Liver (tissue), 3 donors: ENCODE results near the gene EP300.

ENCODE experiments used
- ATF3 ChIP-seq: IDR thresholded peaks from 2 replicates; pipeline ENCODE4 v1.6.1; 2016; ENCODE audit warnings: antibody characterized with exemption
- CTCF ChIP-seq: fragments of 150-350 bp; IDR thresholded peaks from 2 replicates; pipeline ENCODE4 v1.5.1; 2017; ENCODE audit warnings: improper control_type of control experiment, low read depth, low read length; ENCODE audit not compliant: missing input control
- EGR1 ChIP-seq, 2 donors: IDR thresholded peaks; 2 replicates each; pipeline ENCODE4 v1.6.1; 2016 to 2018; ENCODE audit warnings: antibody characterized with exemption in 2 of 2, low read depth in 2 of 2
- GABPA ChIP-seq, 2 donors: IDR thresholded peaks in 1 of 2; conservative IDR thresholded peaks in 1 of 2; 2 replicates each; pipeline ENCODE4 v1.6.1; 2016; ENCODE audit warnings: antibody characterized with exemption in 2 of 2, mild to moderate bottlenecking in 1 of 2, moderate library complexity in 1 of 2
- HNF4A ChIP-seq, 2 donors: conservative IDR thresholded peaks; 2 replicates each; pipeline ENCODE4 v1.6.1; 2016; ENCODE audit warnings: antibody characterized with exemption in 2 of 2, mild to moderate bottlenecking in 2 of 2
- JUND ChIP-seq, 2 donors: IDR thresholded peaks; 2 replicates each; pipeline ENCODE4 v1.6.1; 2016; ENCODE audit warnings: antibody characterized with exemption in 2 of 2
- MAX ChIP-seq: IDR thresholded peaks from 2 replicates; pipeline ENCODE4 v1.6.1; 2016; ENCODE audit warnings: antibody characterized with exemption
- RAD21 ChIP-seq, 2 donors: IDR thresholded peaks; 2 replicates each; pipeline ENCODE4 v1.6.1; 2016; ENCODE audit warnings: antibody characterized with exemption in 2 of 2, mild to moderate bottlenecking in 2 of 2
- REST ChIP-seq: IDR thresholded peaks from 2 replicates; pipeline ENCODE4 v1.6.1; 2016; ENCODE audit warnings: antibody characterized with exemption, mild to moderate bottlenecking
- RXRA ChIP-seq, 2 donors: IDR thresholded peaks; 2 replicates each; pipeline ENCODE4 v1.6.1; 2017 to 2018; ENCODE audit warnings: antibody characterized with exemption in 2 of 2, mild to moderate bottlenecking in 1 of 2
- SP1 ChIP-seq: IDR thresholded peaks from 2 replicates; pipeline ENCODE4 v1.6.1; 2018; ENCODE audit warnings: antibody characterized with exemption, mild to moderate bottlenecking
- TAF1 ChIP-seq: conservative IDR thresholded peaks from 2 replicates; pipeline ENCODE4 v1.6.1; 2016; ENCODE audit warnings: antibody characterized with exemption, mild to moderate bottlenecking
- YY1 ChIP-seq: IDR thresholded peaks from 2 replicates; pipeline ENCODE4 v1.6.1; 2016; ENCODE audit warnings: antibody characterized with exemption, mild to moderate bottlenecking
- donor health status: healthy.
- donor health status: healthy.

GRCh38 chr22:41193829-41194228 lies 101.4 kb downstream of the EP300 start:
- no peak for TF ChIP-seq CTCF
- TF ChIP-seq JUND (IDR thresholded peaks at IDR 0.05), result no peak
- TF ChIP-seq GABPA (IDR thresholded peaks at IDR 0.05 in 1 of 2, conservative IDR thresholded peaks at IDR 0.05 in 1 of 2), result no peak
- TF ChIP-seq RAD21 (IDR thresholded peaks at IDR 0.05), result no peak
- no peak for TF ChIP-seq ATF3
- TF ChIP-seq YY1, result no peak
- no peak for TF ChIP-seq TAF1
- no peak for TF ChIP-seq SP1
- TF ChIP-seq HNF4A (conservative IDR thresholded peaks at IDR 0.05), result no peak
- no peak for TF ChIP-seq REST
- no peak for TF ChIP-seq MAX
- no peak for TF ChIP-seq EGR1 (IDR thresholded peaks at IDR 0.05; ENCODE audit: low read depth in 2 of 2)
- no peak for TF ChIP-seq RXRA (IDR thresholded peaks at IDR 0.05)
